ENCODE measurements around the gene STARD3. TPM values are rescaled to one million over a fixed set of nuclear protein-coding genes. Genes with fewer than 3 reads are reported as not detected.

The STARD3 gene
- total and polyA plus RNA-seq, 10 donors: 59.5 to 166 (median 100) TPM

GRCh38 chr17:39614545-39615157 is 22.3 kb upstream of the STARD3 start:
- no peak for DNase-seq

DNA sequence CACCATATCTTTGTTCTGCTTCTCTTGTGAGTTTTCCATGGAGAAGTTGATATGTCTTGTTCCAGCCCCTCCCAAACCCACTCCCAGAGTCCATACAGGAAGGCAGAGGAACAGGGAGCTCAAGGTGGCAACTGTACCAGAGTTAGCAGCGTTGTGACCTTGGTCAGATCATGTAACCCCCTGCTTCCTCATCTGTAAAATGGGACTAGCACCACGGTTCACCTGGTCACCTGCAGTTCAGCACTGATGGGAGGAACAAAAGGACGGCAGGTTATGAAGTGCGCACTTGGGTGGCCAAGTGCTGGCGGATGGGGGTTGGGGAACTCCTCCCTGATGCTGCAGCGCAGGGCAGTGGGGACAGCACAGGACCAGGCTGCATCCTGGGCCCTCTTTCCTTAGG is 21.5 kb upstream of the STARD3 start:
- no peak for DNase-seq
- peaks cover 0 to 89% (median 13%) of the 10 kb centered on the region in 7 donors for H3K27me3 ChIP-seq (replicated peaks in 1 of 7)
- 51 to 61% (median 52%) methylated on average over 6 of the region's 6 CpGs for WGBS, 5 donors
- no peaks in the 10 kb centered on the region for H3K9me3 ChIP-seq
- intact Hi-C loops (cut with DNase I; ENCODE audit: low total_unique reads): no loop called here
- H3K4me1 ChIP-seq: peaks cover 0 to 23% (median 17%) of the 10 kb centered on the region in 6 donors
- H3K4me3 ChIP-seq: no peak overlapping the region
- no peak for TF ChIP-seq POLR2A (IDR thresholded peaks at IDR 0.05)
- TF ChIP-seq, protein P1, sequence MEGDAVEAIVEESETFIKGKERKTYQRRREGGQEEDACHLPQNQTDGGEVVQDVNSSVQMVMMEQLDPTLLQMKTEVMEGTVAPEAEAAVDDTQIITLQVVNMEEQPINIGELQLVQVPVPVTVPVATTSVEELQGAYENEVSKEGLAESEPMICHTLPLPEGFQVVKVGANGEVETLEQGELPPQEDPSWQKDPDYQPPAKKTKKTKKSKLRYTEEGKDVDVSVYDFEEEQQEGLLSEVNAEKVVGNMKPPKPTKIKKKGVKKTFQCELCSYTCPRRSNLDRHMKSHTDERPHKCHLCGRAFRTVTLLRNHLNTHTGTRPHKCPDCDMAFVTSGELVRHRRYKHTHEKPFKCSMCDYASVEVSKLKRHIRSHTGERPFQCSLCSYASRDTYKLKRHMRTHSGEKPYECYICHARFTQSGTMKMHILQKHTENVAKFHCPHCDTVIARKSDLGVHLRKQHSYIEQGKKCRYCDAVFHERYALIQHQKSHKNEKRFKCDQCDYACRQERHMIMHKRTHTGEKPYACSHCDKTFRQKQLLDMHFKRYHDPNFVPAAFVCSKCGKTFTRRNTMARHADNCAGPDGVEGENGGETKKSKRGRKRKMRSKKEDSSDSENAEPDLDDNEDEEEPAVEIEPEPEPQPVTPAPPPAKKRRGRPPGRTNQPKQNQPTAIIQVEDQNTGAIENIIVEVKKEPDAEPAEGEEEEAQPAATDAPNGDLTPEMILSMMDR (IDR thresholded peaks at IDR 0.05 in 8 of 11, conservative IDR thresholded peaks at IDR 0.05 in 3 of 11): no peak
- TF ChIP-seq POLR2AphosphoS5 (IDR thresholded peaks at IDR 0.05): no peak
- no peak overlapping the region for H3K27ac ChIP-seq
- H3K36me3 ChIP-seq: no peaks in the 10 kb centered on the region

More at GRCh38 chr17:39614545-39615157, 22.3 kb upstream of the STARD3 start:
- H3K36me3 ChIP-seq: no peaks in the 10 kb centered on the region
- no peaks in the 10 kb centered on the region for H3K9me3 ChIP-seq
- H3K4me3 ChIP-seq: no peak overlapping the region
- intact Hi-C loops (cut with DNase I; ENCODE audit: low total_unique reads): no loop called here
- WGBS, 5 donors: 80 to 88% (median 85%) methylated on average over 3 of the region's 3 CpGs
- H3K4me1 ChIP-seq: peaks cover 0 to 23% (median 17%) of the 10 kb centered on the region in 6 donors
- H3K27me3 ChIP-seq (replicated peaks in 1 of 7): peaks cover 0 to 97% (median 13%) of the 10 kb centered on the region in 7 donors
- TF ChIP-seq POLR2AphosphoS5 (IDR thresholded peaks at IDR 0.05): no peak
- TF ChIP-seq, protein P1 (IDR thresholded peaks at IDR 0.05 in 8 of 11, conservative IDR thresholded peaks at IDR 0.05 in 3 of 11): no peak
- TF ChIP-seq POLR2A (IDR thresholded peaks at IDR 0.05): no peak
- H3K27ac ChIP-seq: no peak overlapping the region

- peak overlapping the region in 6 of 8 donors; percentile 38 to 83 (median 50) for H3K4me3 ChIP-seq
- TF ChIP-seq POLR2AphosphoS5 (IDR thresholded peaks at IDR 0.05) (no peak), POLR2A (IDR thresholded peaks at IDR 0.05) (no peak)
- TF ChIP-seq, protein P1 (IDR thresholded peaks at IDR 0.05 in 8 of 11, conservative IDR thresholded peaks at IDR 0.05 in 3 of 11): no peak
- peaks cover 0 to 30% (median 24%) of the 10 kb centered on the region in 6 donors for H3K4me1 ChIP-seq
- intact Hi-C loops (cut with DNase I; ENCODE audit: low total_unique reads): no loop called here
- WGBS, 5 donors: 76 to 97% (median 87%) methylated on average over 1 to 3 of the region's 3 CpGs
- no peak overlapping the region for H3K27ac ChIP-seq
- no peaks in the 10 kb centered on the region for H3K36me3 ChIP-seq
- H3K27me3 ChIP-seq (replicated peaks in 1 of 7): peaks cover 0 to 83% (median 13%) of the 10 kb centered on the region in 7 donors
- DNase-seq: no peak
- H3K9me3 ChIP-seq: no peaks in the 10 kb centered on the region
These were observed 19.9 kb upstream of the STARD3 start for GRCh38 chr17:39617100-39617445.

DNA sequence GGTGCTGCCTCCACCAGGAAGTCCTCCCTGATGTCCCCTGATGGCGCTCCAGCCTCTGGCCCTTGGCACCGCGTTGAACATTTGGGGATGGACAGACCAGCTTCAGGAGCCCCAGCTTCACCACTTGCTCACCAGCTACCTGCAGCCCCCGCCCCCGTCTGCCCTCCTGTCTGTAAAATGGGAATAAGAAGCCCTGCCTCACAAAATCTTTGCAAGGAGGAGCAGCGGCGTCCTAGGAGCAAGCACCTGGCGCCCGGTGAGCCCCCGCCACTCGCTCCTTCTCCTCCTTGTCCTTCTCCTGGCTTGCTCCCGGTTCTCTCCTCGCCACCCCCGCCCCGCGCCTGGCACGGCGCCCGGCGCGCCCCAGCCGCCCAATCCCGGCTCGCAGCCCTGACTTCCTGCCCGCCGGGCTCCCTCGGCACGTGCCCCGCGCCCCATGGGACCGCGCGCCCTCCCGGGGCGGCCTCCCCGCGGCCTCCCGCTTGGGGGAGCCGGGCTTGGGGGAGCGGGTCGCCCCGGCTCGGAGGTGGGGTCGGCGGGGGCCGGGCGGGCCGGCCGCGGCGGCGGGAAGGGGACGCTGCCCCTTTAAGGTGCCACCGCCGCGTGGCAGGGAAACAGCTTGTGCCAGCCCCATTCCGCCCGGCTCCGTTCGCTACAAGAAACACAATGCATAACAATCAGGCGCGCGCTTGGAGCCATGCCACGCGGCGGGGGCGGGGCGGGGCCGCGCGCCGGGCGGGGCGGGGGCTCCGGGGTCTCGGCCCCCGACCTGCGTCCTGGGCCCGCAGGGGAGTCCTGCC is 19.3 kb upstream of the STARD3 start:
- H3K27ac ChIP-seq: peak overlapping the region in 5 of 8 donors; percentile 12 to 82 (median 57)
- H3K27me3 ChIP-seq (replicated peaks in 1 of 7): peaks cover 0 to 77% (median 9%) of the 10 kb centered on the region in 7 donors
- TF ChIP-seq, protein P1 (IDR thresholded peaks at IDR 0.05 in 8 of 11, conservative IDR thresholded peaks at IDR 0.05 in 3 of 11): no peak
- no peak for TF ChIP-seq POLR2A (IDR thresholded peaks at IDR 0.05)
- peak; percentile 39 to 56 (median 54) for TF ChIP-seq POLR2AphosphoS5 (IDR thresholded peaks at IDR 0.05)
- peak overlapping the region; percentile 30 to 83 (median 50) for H3K4me3 ChIP-seq
- H3K4me1 ChIP-seq: peaks cover 0 to 36% (median 29%) of the 10 kb centered on the region in 6 donors
- WGBS, 5 donors: 2 to 5% (median 3%) methylated on average over 18 to 79 of the region's 79 CpGs
- peak; percentile 88 for DNase-seq
- intact Hi-C loops (cut with DNase I; ENCODE audit: low total_unique reads): no loop called here
- H3K9me3 ChIP-seq: no peaks in the 10 kb centered on the region
- H3K36me3 ChIP-seq: no peaks in the 10 kb centered on the region

Data from spleen (tissue), 11 donors.